CD4-positive, alpha-beta T cell treated with Interleukin-21 for 1 hour (primary cell): ENCODE measurements around the gene FNBP1.
"Not testable (repeated sequence)": the region's sequence is repeated elsewhere in the genome, so short reads cannot be mapped to it uniquely, and the experiment has no call there.

ENCODE experiments used
- DNase-seq: peaks from one replicate; pipeline ENCODE4 v3.0.0-alpha.2; 2020

FNBP1 gene

DNA sequence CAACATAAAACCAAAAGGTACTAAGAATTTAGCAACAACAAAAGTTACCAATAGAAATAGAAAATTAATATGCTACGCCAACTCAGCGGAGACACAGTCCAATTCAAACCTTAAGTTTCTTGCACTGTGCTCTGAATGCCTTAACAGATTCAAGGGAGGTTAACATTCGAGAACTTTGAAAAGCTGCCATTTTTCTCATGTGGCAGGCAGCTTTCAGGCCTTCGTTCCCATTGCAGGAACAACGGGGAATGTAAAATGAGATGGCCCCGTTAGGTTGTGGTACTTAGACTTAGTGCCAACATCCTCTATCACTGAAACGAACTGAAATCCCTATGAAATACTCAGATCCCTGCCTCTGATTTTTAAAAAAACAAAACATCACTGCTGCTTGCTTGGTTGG is 22.4 kb downstream of the FNBP1 start:
- no peak for DNase-seq

DNA sequence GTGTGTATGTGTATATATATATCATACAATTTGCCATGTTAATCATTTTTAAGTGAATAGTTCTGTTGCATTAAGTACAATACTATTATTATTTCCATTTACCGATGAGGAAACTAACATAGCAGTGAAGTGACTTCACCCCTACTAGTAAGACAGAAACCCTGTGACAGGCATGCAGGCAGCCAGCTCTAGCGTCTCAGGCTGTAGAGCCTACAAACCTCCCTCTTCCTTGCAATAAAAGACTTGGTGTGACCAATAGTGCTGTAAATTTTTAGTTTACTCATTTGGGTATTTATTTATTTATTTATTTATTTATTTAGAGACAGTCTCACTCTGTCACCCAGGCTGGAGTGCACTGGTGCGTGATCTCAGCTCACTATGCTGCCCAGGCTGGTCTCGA is 24.7 kb downstream of the FNBP1 start:
- DNase-seq, result no peak

GRCh38 chr9:130017510-130017909 is 25.5 kb downstream of the FNBP1 start:
- not testable (repeated sequence) for DNase-seq

DNA sequence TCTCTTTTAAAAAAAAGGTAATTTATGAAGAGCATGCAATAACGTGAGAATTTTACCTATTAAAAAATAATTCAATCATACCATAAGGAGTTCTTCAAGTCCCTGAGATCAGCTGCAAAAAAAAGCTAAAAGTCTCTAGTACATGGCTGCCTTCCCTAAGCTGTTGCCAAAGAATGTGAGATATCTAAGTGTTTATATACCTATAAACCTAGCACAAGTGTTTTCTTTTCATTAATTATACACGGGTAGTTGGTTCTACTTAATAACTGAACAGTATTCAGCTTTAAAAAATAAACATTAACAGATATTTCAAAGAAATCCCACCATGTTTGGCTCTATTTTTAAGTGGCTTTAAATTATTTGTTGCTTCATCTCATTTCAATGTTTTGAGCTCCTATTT is 25.9 kb downstream of the FNBP1 start:
- DNase-seq, result no peak

DNA sequence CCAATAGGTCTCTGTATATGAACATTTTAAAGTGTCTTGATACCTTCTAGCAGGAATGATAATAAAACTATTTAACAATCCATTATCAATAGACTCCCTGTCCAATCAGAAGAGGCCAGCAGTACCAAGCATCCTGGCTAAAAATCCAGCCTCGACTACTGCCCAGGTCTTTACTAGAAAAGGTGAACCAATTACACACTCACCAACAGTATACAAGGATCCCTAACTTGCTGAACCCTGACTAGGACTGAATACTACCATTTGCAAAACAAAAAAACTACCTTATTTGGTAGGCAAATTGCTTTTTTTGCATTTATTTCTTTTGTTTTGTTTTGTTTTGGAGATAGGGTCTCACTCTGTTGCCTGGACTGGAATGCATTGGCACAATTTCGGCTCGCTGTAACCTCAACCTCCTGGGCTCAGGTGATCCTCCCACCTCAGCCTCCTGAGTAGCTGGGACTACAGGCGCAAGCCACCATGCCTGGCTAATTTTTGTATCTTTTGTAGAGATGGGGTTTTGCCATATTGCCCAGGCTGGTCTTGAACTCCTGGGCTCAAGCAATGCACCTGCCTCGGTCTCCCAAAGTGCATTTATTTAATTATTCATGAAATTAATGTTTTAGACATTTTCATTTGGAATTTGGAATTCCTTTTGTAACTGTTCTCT is 27.5 kb downstream of the FNBP1 start:
- DNase-seq, result no peak

GRCh38 chr9:130013326-130013725 is 29.7 kb downstream of the FNBP1 start:
- DNase-seq, result no peak

DNA sequence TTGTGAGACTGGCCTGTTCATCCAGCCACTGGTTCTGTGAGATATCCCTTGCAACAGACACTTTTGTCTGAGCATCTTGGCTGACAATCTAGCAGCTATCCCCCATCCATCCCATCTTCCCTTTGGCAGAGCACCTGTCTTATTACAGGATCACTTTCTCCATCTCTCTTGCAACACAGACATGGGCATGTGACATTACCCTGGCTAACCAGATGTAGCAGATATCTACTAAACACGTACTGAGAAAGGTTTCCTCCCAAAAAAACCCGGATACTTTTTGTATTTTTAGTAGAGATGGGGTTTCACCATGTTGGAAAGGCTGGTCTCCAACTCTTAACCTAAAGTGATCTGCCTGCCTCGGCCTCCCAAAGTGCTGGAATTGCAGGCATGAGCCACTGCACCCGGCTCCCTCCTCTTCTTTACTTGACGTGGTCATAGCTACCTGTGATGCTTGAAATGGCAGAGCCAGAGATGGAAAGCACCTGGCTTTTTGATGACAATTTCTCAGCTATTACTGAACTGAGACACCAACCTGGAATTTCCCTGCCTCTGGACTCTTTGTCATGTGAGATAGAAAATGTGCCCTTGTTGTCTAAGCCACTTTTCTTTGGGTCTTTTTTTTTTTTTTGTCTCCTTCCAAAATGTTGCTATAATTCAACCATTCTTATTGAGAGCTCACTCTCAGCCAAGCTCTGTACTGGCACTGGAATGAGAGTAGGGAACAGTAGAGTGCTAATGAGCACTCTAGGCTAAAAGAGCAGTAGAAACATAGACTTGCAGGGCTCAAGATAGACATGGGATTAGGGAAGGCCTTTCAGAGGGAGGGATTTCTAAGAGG is 32.6 kb downstream of the FNBP1 start:
- peak; percentile 89 for DNase-seq

- not testable (repeated sequence) for DNase-seq
Measured at GRCh38 chr9:130009546-130009945, 33.4 kb downstream of the FNBP1 start.

- DNase-seq, result no peak
Measured at GRCh38 chr9:130008538-130008937, 34.5 kb downstream of the FNBP1 start.

DNA sequence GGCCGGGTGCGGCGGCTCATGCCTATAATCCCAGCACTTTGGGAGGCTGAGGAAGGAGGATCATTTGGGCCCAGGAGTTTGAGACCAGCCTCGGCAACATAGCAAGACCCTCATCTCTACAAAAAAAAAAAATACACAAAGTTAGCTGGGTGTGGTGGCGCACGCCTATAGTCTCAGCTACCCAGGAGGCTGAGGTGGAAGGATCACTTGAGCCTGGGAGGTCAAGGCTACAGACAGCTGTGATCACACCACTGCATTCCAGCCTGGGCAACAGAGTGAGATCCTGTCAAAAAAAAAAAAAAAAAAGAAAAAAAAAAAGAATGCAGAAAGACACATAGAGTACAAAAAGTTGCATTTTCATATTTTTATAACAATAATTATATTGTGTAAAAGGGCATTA is 36.0 kb downstream of the FNBP1 start:
- DNase-seq, result not testable (repeated sequence)

DNA sequence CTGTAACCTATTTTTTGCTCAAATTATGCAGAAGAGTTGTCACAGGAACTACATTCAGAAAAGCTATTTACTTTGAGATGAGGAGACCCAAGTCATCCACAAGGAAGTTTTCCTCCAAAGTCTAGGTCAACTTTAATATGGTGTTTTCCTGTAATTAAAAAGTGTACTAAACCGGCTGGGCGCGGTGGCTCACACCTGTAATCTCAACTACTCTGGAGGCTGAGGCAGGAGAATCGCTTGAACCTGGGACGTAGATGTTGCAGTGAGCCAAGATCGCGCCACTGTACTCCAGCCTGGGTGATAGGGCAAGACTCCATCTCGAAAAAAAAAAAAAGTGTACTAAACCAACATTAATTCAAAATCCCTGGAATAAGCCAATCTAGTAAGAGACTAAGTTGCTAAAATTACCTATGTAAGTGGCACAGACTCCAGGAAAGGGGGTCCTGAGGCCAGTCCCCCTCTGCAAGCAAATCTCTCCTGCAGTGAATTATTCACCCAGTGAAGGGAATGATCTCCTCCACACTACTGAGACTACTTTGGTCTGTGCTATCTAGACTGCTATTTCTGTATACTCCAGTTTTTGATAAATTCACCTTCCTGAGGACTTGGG is 38.9 kb downstream of the FNBP1 start:
- DNase-seq, result no peak

GRCh38 chr9:130002320-130002719 is 40.7 kb downstream of the FNBP1 start:
- no peak for DNase-seq

- DNase-seq, result no peak
Measured at GRCh38 chr9:130001190-130001589, 41.8 kb downstream of the FNBP1 start.

DNA sequence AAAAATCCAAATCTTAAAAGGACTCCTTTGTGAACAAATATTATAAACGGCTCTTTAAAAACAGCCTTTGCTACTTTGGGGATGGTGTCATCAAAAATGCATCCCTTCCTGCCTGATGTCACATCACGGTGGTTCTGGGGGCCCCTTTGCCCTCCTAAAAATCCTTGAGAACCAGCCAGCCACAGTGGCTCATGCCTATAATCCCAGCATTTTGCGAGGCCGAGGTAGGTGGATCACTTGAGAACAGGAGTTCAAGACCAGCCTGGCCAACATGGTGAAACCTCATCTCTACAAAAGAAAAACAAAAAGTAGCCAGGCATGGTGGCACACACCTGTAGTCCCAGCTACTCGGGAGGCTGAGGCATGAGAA is 43.9 kb downstream of the FNBP1 start:
- no peak for DNase-seq

GRCh38 chr9:129998491-129999140 is 44.4 kb downstream of the FNBP1 start:
- DNase-seq, result no peak

- DNase-seq, result not testable (repeated sequence)
Measured at GRCh38 chr9:129997706-129998105, 45.3 kb downstream of the FNBP1 start.

DNA sequence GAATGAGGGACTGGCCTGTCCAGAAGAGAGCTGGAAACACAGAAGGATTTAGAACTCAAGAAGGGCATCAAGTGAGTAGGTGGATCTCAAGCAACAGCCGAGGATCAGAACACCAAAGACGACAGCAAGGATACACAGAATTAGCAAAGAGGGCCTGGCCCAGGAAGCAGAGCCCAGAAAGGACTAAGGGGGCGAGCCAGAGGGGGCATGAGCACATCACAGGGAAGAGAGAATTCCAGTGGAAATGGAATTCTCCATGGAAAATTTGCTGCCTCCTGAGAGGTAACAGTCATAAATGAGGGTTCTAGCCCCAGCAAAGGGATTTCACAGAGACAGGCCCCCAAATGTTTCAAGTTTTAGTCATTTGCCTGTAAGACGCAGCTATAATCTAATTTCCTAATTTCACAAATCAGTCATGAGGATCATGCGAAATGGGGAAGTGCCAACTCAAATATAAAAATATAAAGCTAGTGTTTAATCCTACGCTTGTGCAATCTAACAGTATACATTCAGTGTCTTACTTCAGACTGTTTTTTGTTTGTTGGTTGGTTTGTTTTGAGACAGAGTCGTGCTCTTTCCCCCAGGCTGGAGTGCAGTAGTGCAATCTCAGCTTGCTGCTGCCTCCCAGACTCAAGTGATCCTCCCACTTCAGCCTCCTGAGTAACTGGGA is 46.7 kb downstream of the FNBP1 start:
- no peak for DNase-seq

DNA sequence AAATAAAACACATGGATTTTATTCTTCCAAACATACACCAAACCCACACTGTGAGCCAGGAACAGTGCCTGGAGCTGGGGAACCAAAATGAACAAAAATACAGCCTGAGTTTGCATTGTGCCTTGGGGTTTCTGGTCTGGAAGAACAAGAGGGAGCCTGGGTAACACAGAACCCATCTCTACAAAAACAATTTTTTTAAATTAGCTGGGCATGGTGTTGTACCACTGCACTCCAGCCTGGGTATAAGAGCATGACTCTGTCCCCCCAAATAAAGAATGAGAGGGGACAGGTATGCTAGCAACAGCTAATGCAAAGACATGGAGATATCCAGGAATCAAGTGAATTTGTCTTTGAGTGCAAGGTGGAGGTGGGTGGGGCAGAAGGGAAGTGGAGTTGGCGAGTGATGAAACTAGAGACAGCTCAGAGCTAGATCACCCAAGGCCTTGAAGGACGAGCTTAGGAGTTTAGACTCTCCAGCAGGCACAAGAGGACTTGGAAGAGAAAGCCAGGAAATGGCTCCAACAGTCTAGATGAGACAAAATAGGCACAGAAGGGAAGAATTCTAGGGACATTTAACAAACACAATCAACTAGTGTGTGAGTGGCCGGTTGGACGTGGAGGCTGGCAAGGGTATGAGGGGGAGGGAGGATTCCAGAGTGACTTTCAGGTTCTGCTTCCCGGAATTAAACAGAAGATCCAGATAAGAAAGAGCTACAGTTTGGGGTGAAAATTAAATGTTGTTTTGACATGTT is 47.4 kb downstream of the FNBP1 start:
- DNase-seq, result no peak

GRCh38 chr9:129994882-129995281 is 48.1 kb downstream of the FNBP1 start:
- no peak for DNase-seq

GRCh38 chr9:129991139-129991538 is 51.9 kb downstream of the FNBP1 start:
- not testable (repeated sequence) for DNase-seq

DNA sequence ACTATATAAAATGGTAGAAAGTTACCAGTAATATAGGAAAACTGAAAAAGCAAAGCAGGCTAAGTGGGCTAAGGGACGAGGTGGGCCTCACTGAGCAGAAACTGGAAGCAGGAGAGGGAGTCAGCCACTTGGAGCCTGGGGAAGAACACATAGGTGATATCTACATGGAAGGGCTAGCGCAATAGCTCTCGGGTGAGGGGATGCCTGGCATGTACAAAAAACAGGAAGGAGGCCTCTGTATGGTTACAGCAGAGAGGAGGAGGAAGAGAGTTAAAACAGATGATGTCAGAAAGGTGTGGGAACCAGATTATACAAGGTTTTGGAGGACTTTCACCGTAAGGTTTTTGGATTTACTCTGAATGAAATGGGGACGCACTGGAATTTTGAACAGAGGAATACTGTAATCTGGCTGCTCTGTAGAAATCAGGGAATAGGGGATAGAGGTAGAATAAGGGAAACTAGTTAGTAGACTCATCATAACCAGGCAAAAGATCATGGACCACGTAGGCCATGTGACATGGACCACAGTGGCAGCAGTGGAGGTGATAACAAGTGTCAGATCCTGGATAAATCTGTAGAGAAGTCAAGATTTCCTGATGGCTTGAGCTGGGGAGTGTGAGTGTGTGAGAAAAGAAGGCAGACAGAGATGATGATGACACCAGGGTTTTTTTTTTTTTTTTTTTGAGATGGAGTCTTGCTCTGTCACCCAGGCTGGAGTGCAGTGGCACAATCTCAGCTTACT is 52.5 kb downstream of the FNBP1 start:
- DNase-seq, result peak; percentile 67
